ENCODE data around the gene JCHAIN. TPM values are rescaled to one million over a fixed set of nuclear protein-coding genes. Genes with fewer than 3 reads are reported as not detected.

Gene JCHAIN
- total RNA-seq, 2 experiments from 2014 or later: not detected

DNA sequence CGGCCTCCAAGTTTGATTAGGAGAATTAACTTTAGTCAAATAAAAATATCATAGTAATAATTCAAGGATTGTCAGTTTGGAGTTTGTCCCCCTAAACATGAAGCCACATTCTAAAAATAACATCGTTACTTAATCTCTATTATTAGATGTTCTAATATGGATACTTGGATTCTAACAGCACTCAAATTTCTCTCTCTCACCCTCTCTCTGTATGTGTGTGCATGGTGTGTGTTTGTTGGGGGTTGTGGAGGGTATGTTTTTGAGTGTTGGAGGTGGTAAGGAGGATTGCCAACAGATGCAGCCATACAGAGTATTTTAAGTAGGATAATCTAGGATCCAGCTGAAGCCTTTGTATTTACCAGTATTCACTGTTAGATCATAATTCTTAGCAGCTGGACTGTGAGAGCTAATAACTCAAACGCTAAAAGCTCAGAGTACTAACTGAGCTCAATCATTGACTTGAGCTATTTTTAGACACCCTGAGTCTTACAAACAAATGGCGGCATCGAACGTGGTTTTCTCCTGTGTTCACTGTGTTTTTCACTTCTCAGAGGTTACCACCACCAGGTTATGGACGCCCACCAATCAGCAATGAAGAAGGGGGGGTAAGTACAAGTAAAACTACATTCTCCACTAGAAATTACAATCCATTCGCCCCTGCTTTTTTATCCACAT, 28.9 kb downstream of the JCHAIN start:
- H3K27ac Mint-ChIP-seq: no peak overlapping the region
- no peaks in the 10 kb centered on the region for H3K9me3 Mint-ChIP-seq (ENCODE audit: low read depth)
- CTCF ChIA-PET: interaction anchor here (0.6 kb wide), 1 partner anchor 15 kb away, joined by 3 read pairs; no protein-coding TSS in a partner anchor
- POLR2A ChIA-PET: no interaction called here
- peaks cover 2% of the 10 kb centered on the region for H3K27me3 Mint-ChIP-seq
- ATAC-seq (no peak), DNase-seq (no peak)
- no peaks in the 10 kb centered on the region for H3K36me3 Mint-ChIP-seq (ENCODE audit: low read depth)
- intact Hi-C loops (cut with DNase I, micrococcal nuclease): no loop called here
- no peak overlapping the region for H3K4me3 Mint-ChIP-seq
- H3K4me1 Mint-ChIP-seq: peaks cover 13% of the 10 kb centered on the region

DNA sequence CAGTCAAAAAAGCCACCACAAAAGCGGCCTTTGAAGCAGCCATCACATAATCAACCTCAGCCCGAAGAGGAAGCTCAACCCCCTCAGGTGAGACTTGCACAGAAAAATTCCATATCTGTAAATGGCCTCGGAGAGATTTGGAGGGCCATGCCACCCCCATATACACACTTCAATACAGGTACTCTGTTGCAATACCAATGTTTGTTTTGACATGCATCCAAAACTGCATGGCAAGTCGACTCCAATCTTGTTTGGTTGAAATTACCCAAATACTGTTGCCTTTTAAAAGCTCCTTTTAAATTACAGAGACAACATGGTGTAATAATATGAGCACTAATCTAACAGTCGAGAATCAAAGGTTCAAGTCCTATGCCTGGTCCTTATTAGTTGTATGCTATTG, 31.8 kb downstream of the JCHAIN start:
- ChIA-PET POLR2A (interaction anchor here (0.7 kb wide), 1 partner anchor 292 kb away, joined by 4 read pairs; no protein-coding TSS in a partner anchor), CTCF (interaction anchor here (0.5 to 0.6 kb wide), 2 partner anchors 112 to 188 kb away, joined by 3 to 4 read pairs; no protein-coding TSS in a partner anchor)
- ATAC-seq: no peak
- Mint-ChIP-seq H3K9me3 (ENCODE audit: low read depth) (no peaks in the 10 kb centered on the region), H3K36me3 (ENCODE audit: low read depth) (no peaks in the 10 kb centered on the region), H3K4me1 (peaks cover 2% of the 10 kb centered on the region), H3K27ac (no peak overlapping the region), H3K27me3 (peaks cover 2% of the 10 kb centered on the region), H3K4me3 (no peak overlapping the region)
- intact Hi-C loops (cut with DNase I, micrococcal nuclease): no loop called here
- DNase-seq: no peak

DNA sequence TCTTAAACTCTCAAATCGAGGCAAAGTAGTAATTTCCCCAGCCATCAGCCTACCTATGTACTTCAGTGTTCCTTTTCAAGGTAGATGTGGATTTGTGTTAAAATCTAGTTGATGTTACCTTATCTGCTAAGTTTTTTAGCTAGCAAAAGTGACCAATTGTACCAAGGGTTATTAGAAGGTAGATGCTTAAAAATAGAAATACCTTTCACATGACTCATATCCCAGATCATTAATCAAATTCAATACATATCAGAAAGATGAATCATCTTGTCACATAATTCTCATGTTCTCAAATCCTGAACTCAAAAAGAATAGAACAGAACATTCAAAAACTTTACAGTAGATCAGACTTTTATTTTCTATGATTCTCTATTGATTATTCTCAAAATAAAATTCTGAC, 34.3 kb downstream of the JCHAIN start:
- Mint-ChIP-seq H3K4me3 (no peak overlapping the region), H3K27me3 (peaks cover 2% of the 10 kb centered on the region), H3K36me3 (ENCODE audit: low read depth) (no peaks in the 10 kb centered on the region), H3K27ac (no peak overlapping the region), H3K4me1 (peaks cover 8% of the 10 kb centered on the region), H3K9me3 (ENCODE audit: low read depth) (no peaks in the 10 kb centered on the region)
- POLR2A ChIA-PET: no interaction called here
- ATAC-seq: no peak
- no peak for DNase-seq
- CTCF ChIA-PET: interaction anchor here (0.6 kb wide), 1 partner anchor 13 kb away, joined by 3 read pairs; no protein-coding TSS in a partner anchor
- intact Hi-C loops (cut with DNase I, micrococcal nuclease): no loop called here

DNA sequence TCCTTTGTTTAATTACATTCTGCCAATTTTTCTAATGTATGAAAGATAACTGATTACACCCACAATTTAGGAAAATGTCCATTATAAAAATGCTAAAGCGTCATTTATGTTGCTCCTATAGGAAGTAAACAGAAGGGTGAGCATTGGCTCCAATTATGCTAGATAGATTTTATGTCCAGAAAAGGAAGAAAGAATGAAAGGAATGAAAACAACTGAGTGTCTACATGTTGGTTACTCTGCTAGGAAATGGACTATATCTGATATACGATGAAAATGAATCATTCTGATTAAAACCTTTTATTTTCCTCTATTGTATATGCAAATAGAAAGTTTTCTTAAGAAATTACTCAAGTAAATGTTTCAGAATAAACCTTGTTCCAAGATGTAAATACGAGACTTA, 36.1 kb downstream of the JCHAIN start:
- H3K27ac Mint-ChIP-seq: no peak overlapping the region
- ATAC-seq (no peak), DNase-seq (no peak)
- H3K9me3 Mint-ChIP-seq (ENCODE audit: low read depth): no peaks in the 10 kb centered on the region
- H3K36me3 Mint-ChIP-seq (ENCODE audit: low read depth): no peaks in the 10 kb centered on the region
- H3K4me1 Mint-ChIP-seq: peaks cover 8% of the 10 kb centered on the region
- ChIA-PET CTCF (no interaction called here), POLR2A (no interaction called here)
- intact Hi-C loops (cut with DNase I, micrococcal nuclease): no loop called here
- peaks cover 2% of the 10 kb centered on the region for H3K27me3 Mint-ChIP-seq
- H3K4me3 Mint-ChIP-seq: no peak overlapping the region

DNA sequence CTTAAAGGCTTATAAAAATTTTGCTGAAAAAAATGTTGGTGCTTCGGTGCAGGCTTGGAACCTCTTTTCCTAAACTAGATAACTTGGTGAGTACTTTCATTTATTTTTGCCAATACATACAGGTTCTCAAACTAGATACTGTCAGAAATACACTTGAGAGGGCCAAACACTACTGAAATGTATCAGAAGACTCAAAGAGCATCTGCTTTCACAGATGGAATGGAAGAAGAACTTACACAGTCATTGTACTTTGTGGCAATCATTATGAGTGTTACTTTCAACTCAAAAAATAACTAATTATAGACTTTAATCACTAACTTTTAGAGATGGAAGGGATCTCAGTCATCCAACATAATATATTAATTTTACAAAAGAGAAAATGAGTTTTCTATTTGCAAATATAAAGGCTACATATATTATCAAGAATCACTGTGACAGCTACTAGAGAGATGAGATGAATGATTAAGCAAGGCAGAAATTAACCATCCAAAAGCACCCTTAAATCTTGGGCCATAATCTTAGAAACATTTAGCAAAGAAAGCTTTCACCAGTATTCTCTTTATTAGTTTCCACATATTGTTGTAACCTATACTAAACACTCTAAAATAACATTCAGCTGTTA, 36.7 kb downstream of the JCHAIN start:
- H3K9me3 Mint-ChIP-seq (ENCODE audit: low read depth): no peaks in the 10 kb centered on the region
- H3K4me1 Mint-ChIP-seq: peaks cover 8% of the 10 kb centered on the region
- H3K36me3 Mint-ChIP-seq (ENCODE audit: low read depth): no peaks in the 10 kb centered on the region
- no peak overlapping the region for H3K27ac Mint-ChIP-seq
- intact Hi-C loops (cut with DNase I, micrococcal nuclease): no loop called here
- no peak overlapping the region for H3K4me3 Mint-ChIP-seq
- CTCF ChIA-PET: interaction anchor here (0.7 to 1.2 kb wide), 2 partner anchors 10 to 28 kb away, joined by 3 to 4 read pairs; no protein-coding TSS in a partner anchor
- POLR2A ChIA-PET: no interaction called here
- DNase-seq (no peak), ATAC-seq (peak; percentile 82)
- H3K27me3 Mint-ChIP-seq: peaks cover 2% of the 10 kb centered on the region

DNA sequence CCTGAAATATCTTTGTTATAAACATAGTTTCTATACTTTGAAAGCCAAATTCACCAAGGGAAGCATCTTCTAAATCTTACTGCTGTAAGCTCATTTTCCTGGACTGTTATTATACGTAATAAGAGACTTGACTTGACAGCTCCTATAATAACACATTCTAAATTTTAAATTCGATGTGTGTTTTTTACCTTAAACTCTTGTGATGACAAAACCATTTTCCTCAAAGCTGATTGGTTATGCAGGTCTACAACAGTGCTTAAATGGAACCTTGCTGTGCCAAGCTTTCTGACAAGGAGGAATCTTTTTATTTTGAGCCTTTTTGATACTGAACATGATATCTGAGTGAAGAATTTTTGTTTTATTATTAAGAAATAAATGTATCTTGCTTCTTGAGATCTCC, 37.9 kb downstream of the JCHAIN start, which contains the start of gene ENAM:
TSS of gene ENAM (plus strand) at position 301 of the 400 bp plus-strand sequence. CDS start 757 bp downstream, outside the sequence.
- CTCF ChIA-PET: interaction anchor here (1.2 kb wide), 2 partner anchors 12 to 556 kb away, joined by 3 to 4 read pairs; no protein-coding TSS in a partner anchor
- Mint-ChIP-seq H3K4me1 (peaks cover 8% of the 10 kb centered on the region), H3K27me3 (no peaks in the 10 kb centered on the region), H3K36me3 (ENCODE audit: low read depth) (no peaks in the 10 kb centered on the region), H3K9me3 (ENCODE audit: low read depth) (no peaks in the 10 kb centered on the region), H3K27ac (no peak within 1 kb of the TSS), H3K4me3 (no peak within 1 kb of the TSS)
- intact Hi-C loops (cut with DNase I, micrococcal nuclease): no loop called here
- POLR2A ChIA-PET: no interaction called here
- no peak for DNase-seq
- ATAC-seq: no peak

DNA sequence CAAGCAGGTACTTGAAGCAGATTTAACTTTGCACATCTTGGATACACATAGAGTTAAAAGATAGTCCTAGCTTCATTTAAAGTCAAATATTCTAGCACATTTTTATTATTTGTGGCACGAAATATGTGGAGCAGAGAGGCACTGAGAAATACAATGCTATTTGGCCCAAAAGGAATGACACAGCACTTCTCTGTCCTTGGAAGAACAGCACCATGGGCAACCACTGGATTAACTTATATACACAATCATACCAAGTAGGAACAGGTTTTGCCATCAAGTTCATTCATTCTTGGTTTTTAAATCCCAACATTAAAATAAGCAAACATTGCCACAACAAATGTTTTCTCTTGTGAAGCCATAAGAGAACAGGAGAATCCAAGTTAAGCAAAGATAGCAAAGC, 38.7 kb downstream of the JCHAIN start:
- Mint-ChIP-seq H3K27me3 (no peaks in the 10 kb centered on the region), H3K4me1 (peaks cover 10% of the 10 kb centered on the region), H3K9me3 (ENCODE audit: low read depth) (no peaks in the 10 kb centered on the region), H3K27ac (no peak overlapping the region), H3K36me3 (ENCODE audit: low read depth) (no peaks in the 10 kb centered on the region), H3K4me3 (no peak overlapping the region)
- ChIA-PET POLR2A (no interaction called here), CTCF (interaction anchor here (1.8 kb wide), 1 partner anchor 25 kb away, joined by 6 read pairs; no protein-coding TSS in a partner anchor)
- ATAC-seq (no peak), DNase-seq (no peak)
- intact Hi-C loops (cut with DNase I, micrococcal nuclease): no loop called here

DNA sequence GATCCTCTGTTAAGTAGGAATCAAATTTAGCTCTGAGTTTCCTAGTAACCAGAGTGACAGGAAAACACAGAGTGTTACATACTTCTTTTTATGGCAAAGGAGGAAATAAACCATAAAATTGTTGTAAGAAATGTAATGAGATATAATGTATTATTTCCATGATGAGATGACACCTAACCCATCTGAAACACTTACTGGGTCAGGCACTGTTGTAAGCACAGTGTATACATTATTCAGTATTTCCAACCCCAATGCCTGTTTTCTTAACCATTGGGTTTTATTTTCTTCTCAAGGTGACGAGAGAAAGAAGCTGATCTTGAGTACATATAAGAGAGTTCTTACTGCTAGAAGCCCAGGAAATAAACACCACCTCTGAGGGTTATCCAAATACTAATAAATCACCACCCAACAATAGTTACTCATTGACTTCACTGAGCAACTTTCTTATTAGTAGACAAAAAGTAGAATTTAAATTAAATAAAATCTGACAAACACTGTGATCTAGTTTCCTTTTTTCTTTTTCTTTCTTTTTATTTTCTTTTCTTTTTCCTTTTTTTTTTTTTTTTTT, 42.0 kb downstream of the JCHAIN start:
- no peak overlapping the region for H3K27ac Mint-ChIP-seq
- ChIA-PET CTCF (interaction anchor here (0.6 to 1.3 kb wide), 2 partner anchors 23 to 104 kb away, joined by 3 to 4 read pairs; no protein-coding TSS in a partner anchor), POLR2A (no interaction called here)
- no peaks in the 10 kb centered on the region for H3K27me3 Mint-ChIP-seq
- no peaks in the 10 kb centered on the region for H3K36me3 Mint-ChIP-seq (ENCODE audit: low read depth)
- no peak overlapping the region for H3K4me3 Mint-ChIP-seq
- intact Hi-C loops (cut with DNase I, micrococcal nuclease): no loop called here
- no peaks in the 10 kb centered on the region for H3K9me3 Mint-ChIP-seq (ENCODE audit: low read depth)
- no peak for DNase-seq
- H3K4me1 Mint-ChIP-seq: peaks cover 7% of the 10 kb centered on the region
- peak; percentile 55 for ATAC-seq

DNA sequence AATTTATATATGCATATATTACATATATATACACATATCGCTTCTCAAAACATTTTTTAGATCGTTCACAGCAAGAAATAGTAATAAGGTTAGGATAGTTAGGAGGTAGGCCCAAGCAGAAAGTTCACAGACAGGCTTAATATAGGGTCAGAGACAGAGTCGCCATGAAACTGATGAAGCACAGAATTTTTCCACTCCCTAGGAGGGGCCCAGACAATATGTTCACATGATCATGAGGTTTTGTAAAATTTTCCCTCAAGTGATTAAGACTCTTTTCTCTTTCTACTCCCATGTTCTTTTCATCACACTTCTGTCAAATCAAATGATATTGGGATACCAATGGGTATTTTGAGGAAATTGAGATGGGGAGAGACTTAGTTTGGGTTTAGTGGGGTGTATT, 43.0 kb downstream of the JCHAIN start:
- intact Hi-C loops (cut with DNase I, micrococcal nuclease): no loop called here
- Mint-ChIP-seq H3K9me3 (ENCODE audit: low read depth) (no peaks in the 10 kb centered on the region), H3K4me3 (no peak overlapping the region), H3K4me1 (peaks cover 2% of the 10 kb centered on the region), H3K36me3 (ENCODE audit: low read depth) (no peaks in the 10 kb centered on the region), H3K27ac (no peak overlapping the region), H3K27me3 (no peaks in the 10 kb centered on the region)
- ATAC-seq (peak; percentile 59), DNase-seq (peak; percentile 27)
- ChIA-PET CTCF (no interaction called here), POLR2A (no interaction called here)

DNA sequence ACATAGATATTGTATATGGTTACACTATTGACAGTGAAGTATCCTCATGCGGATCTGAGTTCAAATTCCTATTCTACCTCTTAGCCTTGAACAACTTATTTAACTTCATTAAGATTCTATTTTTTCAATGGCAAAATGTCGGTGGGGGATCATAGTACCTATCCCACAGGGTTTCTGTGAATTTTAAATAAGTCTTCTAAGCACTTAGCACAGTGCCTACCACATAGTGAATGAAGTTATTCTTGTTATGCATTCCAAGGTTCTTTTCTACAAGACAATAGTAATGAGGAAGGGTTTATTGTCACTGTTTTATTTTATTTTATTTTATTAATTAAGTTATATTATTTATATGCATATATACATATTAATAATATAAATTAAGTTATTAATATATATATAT, 46.5 kb downstream of the JCHAIN start:
- ATAC-seq (peak; percentile 10), DNase-seq (no peak)
- POLR2A ChIA-PET: no interaction called here
- H3K4me1 Mint-ChIP-seq: peaks cover 2% of the 10 kb centered on the region
- CTCF ChIA-PET: no interaction called here
- no peaks in the 10 kb centered on the region for H3K27me3 Mint-ChIP-seq
- no peak overlapping the region for H3K4me3 Mint-ChIP-seq
- H3K27ac Mint-ChIP-seq: no peak overlapping the region
- no peaks in the 10 kb centered on the region for H3K36me3 Mint-ChIP-seq (ENCODE audit: low read depth)
- intact Hi-C loops (cut with DNase I, micrococcal nuclease): loop anchor here in 1 of 2 experiments (5.0 kb wide), 1 partner anchor 68 kb away; the partner anchor contains the start of gene UTP3
- H3K9me3 Mint-ChIP-seq (ENCODE audit: low read depth): no peaks in the 10 kb centered on the region

DNA sequence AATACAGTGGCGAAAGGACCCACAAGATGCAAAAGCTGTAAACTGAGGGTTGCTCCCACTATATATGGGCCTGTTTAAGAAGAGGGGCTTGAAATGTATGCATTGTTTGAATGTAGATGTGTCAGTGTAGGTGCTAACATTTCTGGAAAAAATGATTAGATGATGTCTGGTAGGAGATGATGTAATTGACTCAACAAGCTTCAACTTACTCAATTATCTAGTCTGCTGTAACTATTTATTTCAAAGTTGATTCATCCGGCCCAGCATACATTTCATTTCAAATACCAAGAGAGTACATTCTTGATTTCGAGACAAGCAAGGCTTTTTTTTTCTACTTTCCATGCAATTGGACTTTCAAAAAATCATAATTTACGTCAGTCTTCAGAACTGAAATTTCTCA, 47.0 kb downstream of the JCHAIN start:
- ChIA-PET CTCF (no interaction called here), POLR2A (no interaction called here)
- ATAC-seq (peak; percentile 73), DNase-seq (no peak)
- Mint-ChIP-seq H3K4me3 (no peak overlapping the region), H3K4me1 (peaks cover 3% of the 10 kb centered on the region), H3K9me3 (ENCODE audit: low read depth) (no peaks in the 10 kb centered on the region), H3K36me3 (ENCODE audit: low read depth) (no peaks in the 10 kb centered on the region), H3K27ac (no peak overlapping the region), H3K27me3 (peaks cover under 1% of the 10 kb centered on the region)
- intact Hi-C loops (cut with DNase I, micrococcal nuclease): loop anchor here in 1 of 2 experiments (5.0 kb wide), 1 partner anchor 68 kb away; the partner anchor contains the start of gene UTP3
